ENCODE measurements around the gene PHF21A. TPM values are rescaled to one million over a fixed set of nuclear protein-coding genes. Genes with fewer than 3 reads are reported as not detected.

Gene PHF21A
- total RNA-seq, 1 experiment from 2014 or later, result 2.5 TPM

GRCh38 chr11:46100670-46101069, 20.6 kb downstream of the PHF21A start:
- in situ Hi-C loops (cut with HindIII; ENCODE audit: low sequenced_read_pairs), result no loop called here
- DNase-seq (ENCODE audit: low spot score), result no peak

- DNase-seq (ENCODE audit: low spot score), result no peak
- in situ Hi-C loops (cut with HindIII; ENCODE audit: low sequenced_read_pairs), result no loop called here
Observed at GRCh38 chr11:46099963-46100316, 21.3 kb downstream of the PHF21A start.

GRCh38 chr11:46090375-46090774, 30.9 kb downstream of the PHF21A start:
- in situ Hi-C loops (cut with HindIII; ENCODE audit: low sequenced_read_pairs), result no loop called here

GRCh38 chr11:46079662-46080061, 41.6 kb downstream of the PHF21A start:
- in situ Hi-C loops (cut with HindIII; ENCODE audit: low sequenced_read_pairs), result no loop called here
- no peak for DNase-seq (ENCODE audit: low spot score)

More at GRCh38 chr11:46090375-46090774, 30.9 kb downstream of the PHF21A start:
- DNase-seq (ENCODE audit: low spot score), result no peak

- no peak for DNase-seq (ENCODE audit: low spot score)
- in situ Hi-C loops (cut with HindIII; ENCODE audit: low sequenced_read_pairs), result no loop called here
Observed at GRCh38 chr11:46075928-46076327, 45.3 kb downstream of the PHF21A start.

GRCh38 chr11:46075168-46075567, 46.1 kb downstream of the PHF21A start:
- in situ Hi-C loops (cut with HindIII; ENCODE audit: low sequenced_read_pairs), result no loop called here
- peak; percentile 29 for DNase-seq (ENCODE audit: low spot score)

- DNase-seq (ENCODE audit: low spot score), result no peak
- in situ Hi-C loops (cut with HindIII; ENCODE audit: low sequenced_read_pairs), result no loop called here
Observed at GRCh38 chr11:46073632-46074031, 47.6 kb downstream of the PHF21A start.

GRCh38 chr11:46072172-46072964, 48.9 kb downstream of the PHF21A start:
- DNase-seq (ENCODE audit: low spot score), result peak; percentile 55
- in situ Hi-C loops (cut with HindIII; ENCODE audit: low sequenced_read_pairs), result no loop called here

- in situ Hi-C loops (cut with HindIII; ENCODE audit: low sequenced_read_pairs), result no loop called here
- no peak for DNase-seq (ENCODE audit: low spot score)
Observed at GRCh38 chr11:46071091-46071490, 50.2 kb downstream of the PHF21A start.

GRCh38 chr11:46069595-46069994, 51.7 kb downstream of the PHF21A start:
- DNase-seq (ENCODE audit: low spot score), result no peak
- in situ Hi-C loops (cut with HindIII; ENCODE audit: low sequenced_read_pairs), result no loop called here

GRCh38 chr11:46066335-46066734, 54.9 kb downstream of the PHF21A start:
- in situ Hi-C loops (cut with HindIII; ENCODE audit: low sequenced_read_pairs), result no loop called here
- no peak for DNase-seq (ENCODE audit: low spot score)

- in situ Hi-C loops (cut with HindIII; ENCODE audit: low sequenced_read_pairs), result no loop called here
- DNase-seq (ENCODE audit: low spot score), result no peak
Observed at GRCh38 chr11:46065681-46066080, 55.6 kb downstream of the PHF21A start.

- in situ Hi-C loops (cut with HindIII; ENCODE audit: low sequenced_read_pairs), result no loop called here
- no peak for DNase-seq (ENCODE audit: low spot score)
Observed at GRCh38 chr11:46064221-46064620, 57.0 kb downstream of the PHF21A start.

GRCh38 chr11:46063138-46063537, 58.1 kb downstream of the PHF21A start:
- in situ Hi-C loops (cut with HindIII; ENCODE audit: low sequenced_read_pairs), result no loop called here
- no peak for DNase-seq (ENCODE audit: low spot score)

GRCh38 chr11:46060013-46060412, 61.2 kb downstream of the PHF21A start:
- in situ Hi-C loops (cut with HindIII; ENCODE audit: low sequenced_read_pairs), result no loop called here

GRCh38 chr11:46057489-46057888, 63.8 kb downstream of the PHF21A start:
- DNase-seq (ENCODE audit: low spot score), result no peak
- in situ Hi-C loops (cut with HindIII; ENCODE audit: low sequenced_read_pairs), result no loop called here

More at GRCh38 chr11:46060013-46060412, 61.2 kb downstream of the PHF21A start:
- no peak for DNase-seq (ENCODE audit: low spot score)

GRCh38 chr11:46055371-46055770, 65.9 kb downstream of the PHF21A start:
- no peak for DNase-seq (ENCODE audit: low spot score)
- in situ Hi-C loops (cut with HindIII; ENCODE audit: low sequenced_read_pairs), result no loop called here

- DNase-seq (ENCODE audit: low spot score), result peak; percentile 19
- in situ Hi-C loops (cut with HindIII; ENCODE audit: low sequenced_read_pairs), result no loop called here
Observed at GRCh38 chr11:46051102-46051501, 70.2 kb downstream of the PHF21A start.

GRCh38 chr11:46050662-46051061, 70.6 kb downstream of the PHF21A start:
- in situ Hi-C loops (cut with HindIII; ENCODE audit: low sequenced_read_pairs), result no loop called here
- peak; percentile 52 for DNase-seq (ENCODE audit: low spot score)

GRCh38 chr11:46050003-46050461, 71.2 kb downstream of the PHF21A start:
- DNase-seq (ENCODE audit: low spot score), result peak; percentile 63
- in situ Hi-C loops (cut with HindIII; ENCODE audit: low sequenced_read_pairs), result no loop called here

GRCh38 chr11:46049325-46049897, 71.8 kb downstream of the PHF21A start:
- DNase-seq (ENCODE audit: low spot score), result peak; percentile 65
- in situ Hi-C loops (cut with HindIII; ENCODE audit: low sequenced_read_pairs), result no loop called here
